DMS153 treated with DMSO at 0.1 percent for 48 hours (cell line): ENCODE measurements around the gene RPUSD4.

ENCODE experiments used
- DNase-seq: peaks from one replicate; lab custom pipeline; 2025; ENCODE audit not compliant: unreplicated experiment; lab: John Stamatoyannopoulos, UW

RPUSD4 gene

DNA sequence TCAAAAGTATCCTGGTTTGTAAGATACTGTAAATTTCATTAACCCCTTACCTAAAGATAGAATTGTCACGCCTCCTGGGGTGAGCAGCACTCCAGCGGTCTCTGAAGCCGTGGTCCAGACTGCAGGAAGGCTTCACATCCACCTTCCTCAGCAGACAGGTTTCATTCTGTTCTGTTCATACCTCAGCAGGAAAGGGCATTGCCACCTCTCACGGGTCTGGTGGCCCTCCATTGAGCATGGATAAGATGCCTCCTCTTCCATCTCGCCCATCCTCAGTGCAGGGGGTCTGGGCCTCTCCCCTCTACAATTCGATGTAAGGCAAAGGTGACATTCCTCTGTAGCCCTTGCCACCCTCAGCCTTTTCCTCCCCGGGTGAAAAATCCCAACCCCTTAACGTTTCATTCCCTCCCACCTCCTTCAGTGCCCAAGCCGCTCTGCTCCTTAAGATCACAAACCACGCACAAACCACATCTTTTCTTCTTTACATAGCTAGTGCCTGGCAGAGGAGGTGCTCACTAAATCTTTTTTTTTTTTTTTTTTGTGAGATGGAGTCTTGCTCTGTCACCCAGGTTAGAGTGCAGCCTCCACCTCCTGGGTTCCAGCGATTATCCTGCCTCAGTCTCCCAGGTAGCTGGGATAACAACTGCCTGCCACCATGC lies 28.5 kb downstream of the RPUSD4 start:
- no peak for DNase-seq

DNA sequence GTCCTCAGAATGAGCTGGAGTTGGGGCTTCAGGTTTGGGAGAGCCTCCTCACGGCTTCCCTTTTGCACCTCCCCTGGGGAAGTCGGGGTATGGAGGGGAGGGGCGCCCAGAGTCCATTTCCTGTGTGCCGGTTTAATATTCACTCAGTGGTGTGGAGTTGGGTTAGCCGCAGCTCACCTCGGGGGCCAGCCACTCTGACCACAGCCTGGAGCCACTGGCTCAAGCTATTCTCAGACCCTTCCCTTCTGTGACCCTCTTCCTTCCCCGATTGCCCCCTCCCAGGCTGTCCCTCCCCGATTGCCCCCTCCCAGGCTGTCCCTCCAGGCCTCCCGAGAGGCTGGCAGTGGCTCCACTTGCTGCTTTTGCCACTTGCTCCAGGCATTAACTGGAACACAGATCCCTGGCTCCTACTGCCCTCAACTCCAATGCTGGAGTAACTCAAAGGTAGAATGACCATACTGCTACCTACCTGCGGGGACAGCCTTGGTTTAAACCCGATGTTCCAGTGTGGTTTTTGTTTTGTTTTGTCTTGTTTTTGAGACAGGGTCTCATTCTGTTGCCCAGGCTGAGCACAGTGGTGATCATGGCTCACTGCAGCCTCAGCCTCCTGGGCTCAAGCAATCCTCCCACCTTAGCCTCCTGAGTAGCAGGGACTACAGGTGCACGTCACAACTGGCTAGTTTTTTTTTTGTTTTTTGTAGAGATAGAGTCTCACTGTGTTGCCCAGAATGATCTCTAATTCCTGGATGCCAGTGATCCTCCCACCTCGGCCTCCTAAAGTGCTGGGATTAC lies 29.3 kb downstream of the RPUSD4 start:
- no peak for DNase-seq

DNA sequence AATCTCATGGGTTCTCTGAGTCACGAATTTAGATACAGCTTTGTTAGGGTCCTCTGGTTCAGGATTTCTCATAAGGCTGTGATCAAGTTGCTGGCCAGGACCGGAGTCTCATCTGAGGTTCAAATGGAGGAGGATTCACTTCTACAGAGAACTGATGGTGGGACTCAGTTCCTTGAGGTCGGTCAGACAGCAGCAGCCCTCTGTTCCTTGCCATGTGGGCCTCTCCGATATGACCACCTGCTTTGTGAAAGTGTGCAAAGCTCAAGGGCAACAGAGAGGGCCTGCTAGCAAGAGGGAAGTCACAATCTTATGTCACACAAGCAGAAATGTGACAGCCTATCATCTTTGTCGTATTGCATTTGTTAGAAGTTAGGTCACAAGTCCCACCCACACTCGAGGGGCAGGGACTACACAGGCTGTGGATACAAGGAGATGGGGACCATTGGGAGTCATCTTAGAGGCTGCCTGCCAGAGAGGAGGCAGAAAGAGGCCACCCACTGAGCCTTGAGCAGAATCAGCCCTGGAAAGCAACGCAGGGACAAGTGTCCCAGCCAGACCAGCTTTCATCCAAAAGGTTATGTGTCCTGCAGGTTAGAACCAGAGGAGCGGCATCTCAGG lies 34.5 kb downstream of the RPUSD4 start:
- DNase-seq, result no peak

DNA sequence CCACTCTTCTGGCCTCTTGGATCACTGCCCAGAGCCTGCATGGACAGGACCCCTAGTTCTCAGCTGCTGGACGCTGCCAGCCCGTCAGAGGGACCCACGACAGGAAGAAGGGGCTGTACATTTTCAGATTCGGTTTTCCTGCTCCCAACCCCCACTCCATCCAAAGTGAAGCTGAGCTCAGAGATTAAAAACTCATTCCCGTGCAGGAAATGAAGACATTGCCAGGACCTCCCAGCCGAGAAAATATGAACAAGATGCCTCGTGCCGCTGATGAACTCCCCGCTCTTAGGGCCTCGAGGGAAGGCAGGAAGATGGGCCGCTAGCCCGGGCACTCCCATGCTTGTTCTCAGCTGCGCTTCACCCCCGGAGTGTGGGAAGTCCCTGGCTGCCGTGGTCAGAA lies 36.1 kb downstream of the RPUSD4 start:
- DNase-seq, result no peak

DNA sequence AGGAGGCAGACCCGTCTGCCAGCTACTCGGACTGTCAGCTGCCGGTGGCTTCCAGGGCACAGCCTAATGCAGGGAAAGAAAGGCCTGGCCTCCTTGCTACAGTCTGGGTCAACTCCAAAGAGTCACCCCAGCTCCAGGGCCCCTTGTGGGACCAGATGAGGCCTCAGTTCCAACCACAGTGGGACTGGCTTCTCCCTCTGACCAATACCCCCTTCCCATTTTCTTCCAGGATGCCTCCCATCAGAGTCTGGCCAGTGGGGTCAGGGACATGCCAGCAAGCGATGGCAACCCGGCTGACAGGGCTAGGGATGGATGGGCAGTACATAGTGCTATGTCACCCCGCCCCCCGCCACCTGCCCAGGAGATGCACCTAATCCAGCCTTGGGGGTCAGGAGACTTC lies 36.6 kb downstream of the RPUSD4 start:
- no peak for DNase-seq

DNA sequence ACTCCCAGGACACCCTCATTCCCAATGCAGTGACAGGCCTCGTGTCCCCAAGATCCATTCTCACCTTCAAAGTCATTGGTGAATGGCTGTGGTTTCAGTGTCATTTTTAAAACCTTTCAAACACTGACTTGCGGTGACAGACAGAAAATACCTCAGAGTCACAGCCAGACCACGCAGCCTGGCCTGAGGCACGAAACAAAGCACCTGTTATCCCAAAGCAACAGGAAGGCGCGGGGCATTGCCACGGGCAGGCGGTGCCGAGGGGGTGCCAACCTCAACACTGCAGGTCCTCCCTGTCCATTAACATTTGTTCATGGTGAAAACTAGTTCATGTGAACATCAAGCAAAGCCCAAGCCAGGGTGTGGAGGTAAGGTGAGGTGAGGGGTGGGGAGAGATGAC lies 38.2 kb downstream of the RPUSD4 start:
- DNase-seq, result no peak

DNA sequence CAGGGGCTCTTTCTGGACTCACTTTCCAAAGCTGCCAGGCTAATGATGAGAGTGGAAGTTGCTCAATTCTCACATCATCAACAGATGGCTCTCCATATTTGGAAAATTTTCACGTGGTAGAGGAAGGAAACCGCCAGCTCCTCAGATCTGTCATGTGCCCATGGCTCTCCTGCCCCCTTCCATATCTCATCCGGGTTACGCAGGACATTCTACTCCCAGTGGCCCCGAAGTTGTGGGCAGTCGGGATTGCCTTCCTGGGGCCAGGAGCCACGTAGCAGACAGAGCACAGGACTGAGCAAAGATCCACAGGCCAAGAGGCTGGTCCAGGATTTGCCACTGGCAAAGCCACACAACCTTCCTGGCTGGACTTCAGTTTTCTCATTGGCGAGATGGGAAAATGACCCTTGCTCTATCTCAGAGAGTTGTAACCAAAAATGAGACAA lies 38.8 kb downstream of the RPUSD4 start:
- DNase-seq, result no peak

DNA sequence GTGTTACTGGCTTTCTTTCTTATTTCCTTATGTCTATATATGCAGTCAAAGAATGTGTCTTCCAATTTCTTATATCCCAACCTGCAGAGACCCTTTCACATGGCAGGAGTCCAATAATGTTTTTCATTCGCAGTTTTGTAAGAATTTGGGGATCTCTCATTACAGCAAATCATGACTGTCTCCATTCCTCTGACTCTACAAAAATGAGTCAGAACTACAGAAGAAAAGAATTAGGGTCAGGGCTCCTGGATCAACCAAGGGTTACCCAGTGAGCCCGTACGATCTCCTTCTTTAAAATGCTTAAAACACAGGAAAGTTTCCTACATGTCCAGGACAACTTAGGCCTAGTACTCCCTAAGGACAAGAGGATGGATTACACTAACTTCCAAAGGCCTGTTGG lies 42.2 kb downstream of the RPUSD4 start:
- no peak for DNase-seq

DNA sequence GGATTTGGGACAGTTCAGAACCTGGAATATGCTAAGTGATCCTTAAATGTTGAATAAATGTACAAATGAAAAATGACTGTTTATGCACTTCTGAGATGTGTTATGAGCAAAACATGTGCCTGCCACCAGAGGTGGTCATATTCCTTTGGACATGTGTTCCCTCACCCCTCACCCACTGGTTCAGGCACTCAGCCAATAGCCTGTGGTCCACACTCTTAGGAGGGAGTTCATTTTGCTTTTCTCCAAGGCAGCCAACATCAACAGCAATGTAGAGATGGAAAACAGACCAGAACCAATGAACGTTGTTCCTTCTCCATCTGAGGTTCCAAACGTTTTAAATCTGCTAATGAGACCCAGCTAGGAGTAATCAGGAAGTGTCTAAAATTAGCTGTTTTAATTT lies 44.0 kb downstream of the RPUSD4 start:
- DNase-seq, result no peak

DNA sequence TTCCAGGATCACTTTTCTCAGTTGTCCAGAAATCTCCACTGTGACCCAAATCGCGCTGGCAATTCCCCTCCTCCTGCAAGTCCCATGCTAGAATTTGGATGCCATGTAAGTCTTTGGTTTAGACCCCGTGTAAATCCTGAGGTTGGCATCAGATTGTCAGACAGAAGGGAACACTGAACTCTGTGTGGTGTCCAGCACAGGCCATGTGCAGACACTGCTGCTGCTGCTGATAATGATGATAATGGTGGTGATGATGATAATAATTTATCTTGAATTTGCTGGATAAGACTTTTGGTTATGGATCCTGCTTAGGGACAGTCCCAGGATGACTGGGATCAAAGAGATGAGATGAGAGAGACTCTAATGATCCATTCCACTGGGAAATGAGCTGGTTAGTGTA lies 45.0 kb downstream of the RPUSD4 start:
- no peak for DNase-seq

DNA sequence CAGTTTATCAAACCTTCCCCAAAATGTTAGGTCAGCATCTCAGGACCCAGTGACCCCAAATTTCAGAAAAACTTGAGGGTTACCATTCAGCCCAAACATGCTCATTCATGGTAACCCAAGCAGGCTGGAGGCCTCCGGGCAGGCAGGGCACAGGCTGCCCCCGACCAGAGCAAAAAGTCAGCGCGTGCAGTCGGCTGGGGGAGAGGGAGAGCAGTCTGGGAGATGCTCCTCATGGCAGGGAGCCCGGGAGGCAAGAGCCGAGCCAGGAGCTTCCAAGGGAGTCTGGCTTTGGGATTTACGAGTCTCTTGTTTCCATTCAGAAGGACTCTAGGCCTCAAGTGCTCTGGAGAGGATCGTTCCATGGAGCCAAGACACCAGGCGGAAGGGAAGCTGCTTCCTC lies 45.7 kb downstream of the RPUSD4 start:
- DNase-seq, result no peak

DNA sequence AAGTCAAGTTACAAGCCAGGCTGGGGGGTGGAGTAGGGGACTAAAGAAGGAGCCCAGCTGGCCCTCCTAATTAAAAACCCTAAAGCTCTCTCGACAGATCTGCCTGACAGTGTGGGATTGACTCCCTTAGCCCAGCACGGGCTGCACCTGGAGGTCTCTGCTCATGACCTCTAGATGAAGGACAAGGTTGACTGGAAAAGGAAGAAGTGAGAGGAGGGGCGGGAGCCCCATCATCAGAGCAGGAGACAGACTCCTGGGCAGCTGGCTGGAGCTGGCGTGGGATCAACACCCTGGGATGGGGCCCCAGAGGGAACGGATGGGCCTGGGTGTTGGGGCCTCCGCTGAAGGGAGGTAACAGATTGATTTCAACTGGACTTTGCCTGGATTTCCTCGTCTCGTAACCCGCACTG lies 46.1 kb downstream of the RPUSD4 start:
- DNase-seq, result no peak

DNA sequence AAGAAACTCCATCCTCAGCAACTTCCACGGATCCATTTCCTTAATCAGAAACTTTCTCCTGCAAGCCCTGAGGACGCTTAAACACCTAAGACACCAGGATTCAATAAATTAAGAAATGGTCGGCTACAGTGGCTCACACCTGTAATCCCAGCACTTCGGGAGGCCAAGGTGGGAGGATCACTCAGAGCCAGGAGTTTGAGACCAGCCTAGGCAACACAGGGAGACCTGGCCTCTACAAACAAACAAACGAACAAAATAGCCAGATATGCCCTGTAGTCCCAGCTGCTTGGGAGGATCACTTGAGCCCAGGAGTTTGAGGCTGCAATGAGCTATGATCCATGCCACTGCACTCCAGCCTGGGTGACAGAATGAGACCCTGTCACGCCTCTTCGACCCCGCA lies 46.7 kb downstream of the RPUSD4 start:
- DNase-seq, result no peak

DNA sequence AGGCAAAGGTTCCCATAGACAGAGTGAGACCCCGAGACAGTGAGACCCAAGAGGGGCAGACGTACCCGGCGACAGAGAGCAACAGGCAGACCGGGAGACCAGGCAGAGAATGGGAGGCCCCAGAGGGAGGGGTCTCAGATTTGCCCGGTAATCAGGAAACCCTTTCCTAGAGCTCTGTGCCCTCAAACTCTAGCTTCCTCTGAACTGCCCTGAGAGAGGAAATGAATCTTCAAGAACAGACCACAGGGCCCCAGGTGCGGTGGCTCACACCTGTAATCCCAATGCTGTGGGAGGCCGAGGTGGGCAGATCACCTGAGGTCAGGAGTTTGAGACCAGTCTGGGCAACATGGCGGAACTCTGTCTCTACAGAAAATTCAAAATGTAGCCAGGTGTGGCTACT lies 47.7 kb downstream of the RPUSD4 start:
- no peak for DNase-seq

DNA sequence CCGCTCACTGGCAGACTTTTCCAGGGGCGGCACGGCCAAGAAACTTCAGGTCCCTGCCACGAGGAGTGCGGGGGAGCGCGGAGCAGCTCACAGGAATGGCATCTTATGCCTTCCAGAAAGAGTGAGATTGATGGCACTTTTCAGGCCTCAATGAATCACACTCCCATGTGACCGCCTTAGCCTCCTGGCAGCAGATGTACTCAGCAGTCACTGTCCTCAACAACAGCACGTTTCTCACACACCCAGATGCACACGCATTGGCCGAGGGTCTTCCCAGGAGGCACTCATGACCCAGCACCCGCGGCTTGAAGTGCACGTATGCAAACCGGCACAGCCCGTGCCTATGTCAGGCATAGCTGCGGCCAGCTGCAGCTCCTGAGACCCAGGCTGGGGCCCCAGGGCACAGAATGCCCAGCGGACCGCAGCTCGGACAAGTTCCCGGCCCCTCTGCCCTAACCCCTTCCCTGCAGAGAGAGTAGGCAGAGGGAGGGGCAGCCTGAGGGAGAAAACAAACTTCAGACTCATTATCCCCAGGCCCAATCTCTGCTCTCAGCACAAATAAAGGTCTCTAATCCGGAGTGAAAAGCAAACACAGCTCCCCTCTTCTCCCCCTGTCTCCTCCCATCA lies 48.3 kb downstream of the RPUSD4 start:
- DNase-seq, result no peak

DNA sequence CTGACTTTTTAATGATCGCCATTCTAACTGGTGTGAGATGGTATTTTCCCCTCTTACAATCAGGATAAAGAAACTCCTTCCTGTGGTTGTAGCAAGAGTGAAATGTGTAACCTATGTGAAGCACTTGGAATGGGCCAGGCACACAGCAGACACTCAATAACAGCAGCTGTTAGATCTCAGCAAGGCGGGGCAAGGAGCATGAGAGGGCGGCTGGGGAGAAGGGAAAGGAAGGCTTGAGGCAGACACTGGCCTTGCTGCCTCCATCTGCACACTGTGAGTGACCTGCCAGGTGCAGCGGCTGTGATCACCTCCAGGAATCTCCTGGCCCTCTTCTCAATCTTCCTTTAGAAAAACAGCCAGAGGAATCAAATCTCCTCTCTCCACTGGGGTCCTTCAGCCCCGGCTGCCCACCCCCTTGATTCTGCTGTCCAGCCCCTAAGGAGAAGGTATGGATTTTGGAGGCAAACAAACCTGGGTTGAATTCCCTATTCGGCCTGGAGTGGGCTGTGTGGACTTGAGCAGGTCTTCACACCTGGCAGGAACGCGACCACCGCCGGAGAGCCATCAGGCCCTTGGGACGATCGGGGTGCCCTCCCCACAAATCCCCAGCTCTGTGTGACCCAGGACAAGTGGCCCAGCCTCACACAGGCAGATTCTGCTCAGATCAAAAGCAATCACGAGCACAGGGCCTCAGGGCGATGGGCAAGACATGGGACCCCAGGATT lies 49.0 kb downstream of the RPUSD4 start:
- DNase-seq, result no peak

DNA sequence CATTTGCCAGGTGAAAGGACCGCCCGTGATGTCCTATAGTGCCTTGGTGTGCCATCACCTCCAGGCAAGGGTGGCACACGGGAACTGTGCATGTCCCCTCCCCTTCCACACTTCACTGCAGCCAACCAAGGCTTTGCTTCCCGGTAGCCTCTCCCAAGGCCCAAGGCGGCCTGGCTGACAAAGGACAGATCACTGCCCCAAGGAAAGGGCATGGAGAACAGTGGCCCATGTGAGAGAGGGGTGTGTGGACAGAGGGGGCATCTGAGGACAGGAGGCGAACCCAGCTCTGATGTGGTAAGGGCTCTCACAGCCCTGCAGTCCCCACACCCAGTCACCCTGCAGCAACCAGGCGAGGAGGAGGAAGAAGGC lies 50.4 kb downstream of the RPUSD4 start:
- DNase-seq, result no peak

DNA sequence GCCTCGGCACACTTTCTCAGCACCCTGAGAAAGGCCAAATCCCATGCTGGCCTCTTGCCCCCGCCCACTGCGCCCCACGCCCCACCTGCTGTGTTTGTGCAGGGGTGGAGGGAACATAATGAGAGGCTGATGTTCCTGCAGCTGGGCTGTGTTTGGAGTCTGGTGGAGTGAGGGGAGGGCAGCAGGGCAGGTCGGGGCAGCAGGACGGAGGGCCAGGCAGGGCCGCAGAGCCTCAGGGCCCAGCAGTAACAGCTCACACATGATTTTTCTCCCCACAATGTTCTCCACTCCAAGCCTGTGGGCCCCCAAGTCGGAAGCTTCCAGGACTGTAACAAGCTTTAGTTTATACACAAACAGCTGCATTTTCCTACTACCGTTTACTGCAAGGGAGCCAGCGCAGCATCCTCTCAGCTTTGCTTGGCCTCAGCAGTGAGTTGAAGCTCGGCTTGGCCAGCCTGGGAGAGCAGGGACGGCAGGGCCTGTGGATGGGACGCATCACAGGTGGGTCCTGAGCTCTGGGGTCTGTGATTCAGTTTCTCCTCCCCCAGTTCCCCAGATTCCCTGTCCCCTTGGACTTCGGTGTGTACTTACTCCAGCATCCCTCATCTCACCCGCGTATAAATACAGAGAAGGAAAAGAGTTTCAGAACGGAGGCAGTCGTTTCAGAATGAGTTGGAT lies 51.0 kb downstream of the RPUSD4 start:
- no peak for DNase-seq

DNA sequence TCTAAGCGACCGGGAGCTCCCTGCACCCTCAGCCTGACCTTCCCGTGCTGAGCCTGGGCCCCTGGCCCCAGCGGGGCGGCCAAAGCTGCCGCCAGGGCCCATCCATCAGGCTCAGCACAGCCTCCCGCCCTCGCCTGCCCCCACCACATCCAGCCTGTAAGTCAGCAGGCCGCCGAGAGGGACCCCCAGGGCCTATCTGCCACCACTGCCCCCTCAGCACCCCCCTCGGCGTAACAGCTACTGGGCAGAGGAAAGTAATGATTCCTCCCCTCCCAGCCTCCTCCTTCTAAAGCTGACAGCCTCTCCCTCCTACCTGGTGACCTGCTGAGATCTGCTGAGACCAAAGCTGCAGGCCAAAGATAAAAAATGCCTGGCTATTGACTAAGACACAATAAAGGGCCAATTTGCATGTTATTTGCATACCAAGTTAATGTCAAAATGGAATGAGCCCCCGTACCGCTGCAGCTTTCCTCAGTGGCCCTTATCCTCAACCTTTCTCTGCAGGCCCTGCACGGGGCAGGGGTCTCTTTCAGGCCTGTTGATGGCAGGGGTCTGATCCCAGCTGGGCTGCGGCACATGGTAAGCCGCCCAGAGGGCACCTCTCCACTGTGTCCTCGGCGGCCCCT lies 51.6 kb downstream of the RPUSD4 start:
- DNase-seq, result no peak

DNA sequence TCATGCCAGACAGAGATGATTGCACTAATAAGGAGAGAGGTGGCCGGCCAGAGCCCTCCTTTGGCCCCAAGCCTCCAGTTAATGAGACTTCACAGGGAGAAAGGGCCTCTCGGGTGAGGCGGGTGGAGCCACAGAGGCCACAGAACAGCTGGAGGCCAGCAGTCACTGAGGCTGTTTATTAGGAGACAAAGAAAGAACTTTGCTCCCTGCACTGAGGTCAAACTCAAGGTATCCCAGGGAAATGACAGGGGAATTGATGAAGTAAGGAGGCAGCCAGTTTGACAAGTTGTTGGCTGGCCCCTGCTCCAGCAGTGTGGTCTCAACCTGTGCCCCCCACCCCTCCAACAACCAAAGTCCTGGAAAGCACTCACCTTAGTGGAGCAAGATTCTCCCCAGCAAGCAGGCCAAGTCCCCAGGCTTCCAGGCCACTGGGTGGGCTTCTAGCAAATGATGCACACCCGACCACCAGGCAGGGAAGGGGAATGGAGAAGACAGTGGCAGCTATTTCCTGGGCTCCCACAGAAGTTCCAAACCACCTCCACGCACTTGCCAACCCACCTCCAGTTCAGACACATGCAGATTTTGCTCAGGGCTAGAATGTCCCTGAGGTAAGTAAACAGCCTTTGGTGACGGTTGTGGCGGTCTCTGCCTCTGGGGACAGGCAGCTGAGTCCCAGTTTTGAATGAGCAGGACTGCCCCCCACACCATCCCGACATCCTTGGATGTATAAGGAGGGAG lies 53.2 kb downstream of the RPUSD4 start:
- DNase-seq, result no peak
